Activated CD8-positive, alpha-beta T cell treated with anti-CD3 and anti-CD28 coated beads for 36 hours (primary cell): ENCODE data around the gene GPX5. TPM values are rescaled to one million over a fixed set of nuclear protein-coding genes. Genes with fewer than 3 reads are reported as not detected.
"Not testable (repeated sequence)": the region's sequence is repeated elsewhere in the genome, so short reads cannot be mapped to it uniquely, and the experiment has no call there.

ENCODE experiments used
- ATAC-seq: fragments of 200-7000 bp; cut with Tn5 transposase; one replicate; pipeline ENCODE4 v1.10.0; 2021; ENCODE audit warnings: mild to moderate bottlenecking, moderate library complexity
- CTCF ChIA-PET: fragments of 350-600 bp; sonication (Branson Sonifier 250); formaldehyde crosslinking; loops from one replicate; lab custom pipeline; 2021; ENCODE audit warnings: antibody characterized with exemption; lab: Charles Lee
- POLR2A ChIA-PET: fragments of 350-600 bp; sonication (Branson Sonifier 250); formaldehyde crosslinking; loops from one replicate; lab custom pipeline; 2021; ENCODE audit warnings: antibody characterized with exemption; lab: Charles Lee
- DNase-seq: peaks from one replicate; pipeline ENCODE4 v3.0.0-alpha.2; 2020
- H3K27ac Mint-ChIP-seq: one replicate; pipeline ENCODE4 v1.8.0; 2021; ENCODE audit warnings: mild to moderate bottlenecking, mixed read lengths
- H3K27me3 Mint-ChIP-seq: one replicate; pipeline ENCODE4 v1.8.0; 2021; ENCODE audit warnings: mixed read lengths
- H3K36me3 Mint-ChIP-seq: one replicate; pipeline ENCODE4 v1.8.0; 2021; ENCODE audit warnings: low read depth, mixed read lengths
- H3K4me1 Mint-ChIP-seq: one replicate; pipeline ENCODE4 v1.8.0; 2021; ENCODE audit warnings: low read depth, mixed read lengths
- H3K4me3 Mint-ChIP-seq: one replicate; pipeline ENCODE4 v1.8.0; 2021; ENCODE audit warnings: mild to moderate bottlenecking, moderate library complexity, mixed read lengths
- H3K9me3 Mint-ChIP-seq: one replicate; pipeline ENCODE4 v1.8.0; 2021; ENCODE audit warnings: mixed read lengths
- intact Hi-C: fragments of 100-400 bp; cut with micrococcal nuclease; formaldehyde crosslinking; loops from one replicate; pipeline ENCODE4 v1.10.0; 2022
- total RNA-seq, 2 experiments: library from RNA; stranded (reverse); gene quantifications; one replicate each; pipeline ENCODE4 v1.2.3, GENCODE V29; 2021
- TF ChIP-seq, protein P1 (sequence below): fragments of 200-600 bp; IDR thresholded peaks from one replicate; pipeline ENCODE4 v1.8.0; 2022; ENCODE audit warnings: antibody characterized with exemption, mild to moderate bottlenecking

The GPX5 gene
- total RNA-seq, 2 experiments from 2014 or later = not detected

DNA sequence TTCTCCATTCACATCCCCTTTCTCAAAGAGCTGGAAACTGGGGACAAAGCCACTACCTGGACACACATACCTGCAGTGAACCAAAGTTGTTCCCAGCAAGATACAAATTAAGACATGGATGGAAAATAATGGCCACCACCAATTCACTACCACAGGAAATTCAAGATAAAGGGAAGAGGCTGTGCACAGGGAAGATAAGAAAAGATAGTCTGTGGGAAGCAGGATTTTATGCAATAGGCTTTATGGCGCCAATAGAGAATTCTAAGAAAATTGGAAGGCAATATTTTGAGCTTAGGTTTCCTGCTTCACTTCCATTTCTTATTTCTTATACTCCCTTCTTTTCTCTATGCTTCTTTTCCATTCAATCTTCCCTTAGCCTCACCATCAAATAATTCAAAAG lies 19.9 kb upstream of the GPX5 start:
- no peak overlapping the region for H3K27ac Mint-ChIP-seq
- TF ChIP-seq, protein P1, sequence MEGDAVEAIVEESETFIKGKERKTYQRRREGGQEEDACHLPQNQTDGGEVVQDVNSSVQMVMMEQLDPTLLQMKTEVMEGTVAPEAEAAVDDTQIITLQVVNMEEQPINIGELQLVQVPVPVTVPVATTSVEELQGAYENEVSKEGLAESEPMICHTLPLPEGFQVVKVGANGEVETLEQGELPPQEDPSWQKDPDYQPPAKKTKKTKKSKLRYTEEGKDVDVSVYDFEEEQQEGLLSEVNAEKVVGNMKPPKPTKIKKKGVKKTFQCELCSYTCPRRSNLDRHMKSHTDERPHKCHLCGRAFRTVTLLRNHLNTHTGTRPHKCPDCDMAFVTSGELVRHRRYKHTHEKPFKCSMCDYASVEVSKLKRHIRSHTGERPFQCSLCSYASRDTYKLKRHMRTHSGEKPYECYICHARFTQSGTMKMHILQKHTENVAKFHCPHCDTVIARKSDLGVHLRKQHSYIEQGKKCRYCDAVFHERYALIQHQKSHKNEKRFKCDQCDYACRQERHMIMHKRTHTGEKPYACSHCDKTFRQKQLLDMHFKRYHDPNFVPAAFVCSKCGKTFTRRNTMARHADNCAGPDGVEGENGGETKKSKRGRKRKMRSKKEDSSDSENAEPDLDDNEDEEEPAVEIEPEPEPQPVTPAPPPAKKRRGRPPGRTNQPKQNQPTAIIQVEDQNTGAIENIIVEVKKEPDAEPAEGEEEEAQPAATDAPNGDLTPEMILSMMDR = no peak
- POLR2A ChIA-PET = interaction anchor here (1.1 kb wide), 1 partner anchor 10 kb away, joined by 3 read pairs; no protein-coding TSS in a partner anchor
- CTCF ChIA-PET = interaction anchor here (1.1 to 1.2 kb wide), 2 partner anchors 81 to 95 kb away, joined by 3 read pairs; a partner anchor contains a TSS
- ATAC-seq (no peak), DNase-seq (no peak)
- H3K27me3 Mint-ChIP-seq = peaks cover 8% of the 10 kb centered on the region
- peaks cover 5% of the 10 kb centered on the region for H3K4me1 Mint-ChIP-seq
- no peaks in the 10 kb centered on the region for H3K9me3 Mint-ChIP-seq
- intact Hi-C loops = no loop called here
- no peak overlapping the region for H3K4me3 Mint-ChIP-seq
- H3K36me3 Mint-ChIP-seq = no peaks in the 10 kb centered on the region

DNA sequence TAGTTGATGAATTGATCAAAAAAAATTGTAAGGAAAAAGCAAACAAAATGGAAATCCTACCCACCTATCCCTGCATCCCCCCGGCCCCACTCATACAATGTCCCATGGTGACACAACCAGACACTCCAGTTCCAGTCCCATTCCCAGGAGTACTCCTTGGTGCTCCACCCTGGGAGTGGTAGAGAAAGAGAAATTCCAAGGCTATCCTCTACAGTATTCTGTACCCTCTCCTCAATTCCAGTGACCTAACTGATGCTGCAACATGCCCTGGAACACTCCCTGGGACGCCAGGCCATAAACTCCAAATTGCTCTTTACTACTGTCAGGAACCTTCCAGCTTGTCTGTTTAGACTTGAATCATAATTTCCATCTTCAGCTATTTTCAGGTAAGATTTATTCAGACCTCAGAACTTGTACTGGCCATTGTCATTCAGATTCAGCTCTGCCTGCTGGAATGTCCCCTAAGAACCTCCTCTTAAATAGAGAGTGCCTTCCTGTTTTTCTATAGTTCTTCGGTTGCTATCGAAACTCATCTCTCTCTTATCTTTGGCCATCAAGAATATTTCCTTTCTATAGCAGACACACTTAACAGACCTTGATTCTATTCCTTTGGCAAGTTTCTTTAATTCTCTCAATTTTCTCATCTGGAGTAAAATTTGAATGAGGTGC lies 18.7 kb upstream of the GPX5 start:
- ATAC-seq = no peak
- no peak for DNase-seq
- TF ChIP-seq, protein P1 = no peak
- Mint-ChIP-seq H3K36me3 (no peaks in the 10 kb centered on the region), H3K27ac (no peak overlapping the region), H3K27me3 (peaks cover 8% of the 10 kb centered on the region), H3K4me1 (peaks cover 5% of the 10 kb centered on the region), H3K9me3 (no peaks in the 10 kb centered on the region), H3K4me3 (no peak overlapping the region)
- ChIA-PET CTCF (no interaction called here), POLR2A (no interaction called here)
- intact Hi-C loops = no loop called here

DNA sequence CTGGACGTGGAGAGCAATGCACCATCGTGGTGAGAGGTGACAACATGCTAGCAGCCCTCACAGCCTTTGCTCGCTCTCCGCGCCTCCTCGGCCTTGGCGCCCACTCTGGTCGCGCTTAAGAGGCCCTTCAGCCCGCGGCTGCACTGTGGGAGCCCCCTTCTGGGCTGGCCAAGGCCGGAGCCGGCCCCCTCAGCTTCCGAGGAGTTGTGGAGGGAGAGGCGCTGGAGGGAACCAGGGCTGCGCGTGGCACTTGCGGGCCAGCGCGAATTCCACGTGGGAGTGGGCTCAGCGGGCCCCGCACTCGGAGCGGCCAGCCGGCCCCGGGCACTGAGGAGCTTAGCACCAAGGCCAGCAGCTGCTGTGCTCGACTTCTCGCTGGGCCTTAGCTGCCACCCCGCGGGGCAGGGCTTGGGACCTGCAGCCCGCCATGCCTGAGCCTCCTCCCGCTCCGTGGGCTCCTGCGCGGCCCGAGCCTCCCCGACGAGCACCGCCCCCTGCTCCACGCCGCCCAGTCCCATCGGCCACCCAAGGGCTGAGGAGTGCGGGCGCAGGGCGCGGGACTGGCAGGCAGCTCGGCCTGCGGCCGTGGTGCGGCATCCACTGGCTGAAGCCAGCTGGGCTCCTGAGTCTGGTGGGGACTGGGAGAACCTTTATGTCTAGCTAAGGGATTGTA lies 13.9 kb upstream of the GPX5 start:
- intact Hi-C loops = no loop called here
- Mint-ChIP-seq H3K9me3 (no peaks in the 10 kb centered on the region), H3K36me3 (no peaks in the 10 kb centered on the region), H3K27me3 (peaks cover 20% of the 10 kb centered on the region), H3K4me3 (no peak overlapping the region), H3K27ac (no peak overlapping the region), H3K4me1 (peaks cover 5% of the 10 kb centered on the region)
- CTCF ChIA-PET = no interaction called here
- POLR2A ChIA-PET = no interaction called here
- DNase-seq = no peak
- ATAC-seq = no peak
- TF ChIP-seq, protein P1 = no peak

DNA sequence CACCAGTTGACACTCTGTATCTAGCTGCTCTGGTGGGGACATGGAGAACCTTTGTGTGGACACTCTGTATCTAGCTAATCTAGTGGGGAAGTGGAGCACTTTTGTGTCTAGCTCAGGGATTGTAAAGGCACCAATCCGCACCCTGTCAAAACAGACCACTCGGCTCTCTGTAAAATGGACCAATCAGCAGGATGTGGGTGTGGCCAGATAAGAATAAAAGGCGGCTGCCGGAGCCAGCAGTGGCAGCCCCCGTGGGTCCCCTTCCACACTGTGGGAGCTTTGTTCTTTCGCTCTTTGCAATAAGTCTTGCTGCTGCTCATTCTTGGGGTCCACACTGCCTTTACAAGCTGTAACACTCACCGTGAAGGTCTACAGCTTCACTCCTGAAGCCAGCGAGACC lies 13.3 kb upstream of the GPX5 start:
- H3K4me3 Mint-ChIP-seq, POLR2A ChIA-PET, H3K27ac Mint-ChIP-seq, H3K9me3 Mint-ChIP-seq, H3K36me3 Mint-ChIP-seq, H3K4me1 Mint-ChIP-seq, intact Hi-C loops, ATAC-seq, DNase-seq: not testable (repeated sequence)
- peaks cover 22% of the 10 kb centered on the region for H3K27me3 Mint-ChIP-seq
- CTCF ChIA-PET = interaction anchor here (0.6 kb wide), 1 partner anchor 50 kb away, joined by 3 read pairs; no protein-coding TSS in a partner anchor

- POLR2A ChIA-PET = interaction anchor here (0.7 to 1.0 kb wide), 3 partner anchors 45 to 591 kb away, joined by 3 to 4 read pairs (median 3); no protein-coding TSS in a partner anchor
- no peak for ATAC-seq
- no peaks in the 10 kb centered on the region for H3K36me3 Mint-ChIP-seq
- CTCF ChIA-PET = no interaction called here
- H3K4me1 Mint-ChIP-seq = no peaks in the 10 kb centered on the region
- intact Hi-C loops = no loop called here
- TF ChIP-seq, protein P1 = no peak
- no peak for DNase-seq
- H3K9me3 Mint-ChIP-seq = no peaks in the 10 kb centered on the region
- peaks cover 34% of the 10 kb centered on the region for H3K27me3 Mint-ChIP-seq
- H3K4me3 Mint-ChIP-seq = no peak within 1 kb of the TSS
- no peak within 1 kb of the TSS for H3K27ac Mint-ChIP-seq
Observed at GRCh38 chr6:28515676-28516075, 10.0 kb upstream of the GPX5 start, which contains the start of gene GPX6. Gene GPX6 (minus strand): TSS chr6:28515793. CDS start chr6:28515743, 50 bp downstream.
